Measurements from ENCODE around the gene WDFY3.

- no peak for TF ChIP-seq CTCF (IDR thresholded peaks at IDR 0.05)
- TF ChIP-seq POLR2AphosphoS5 (IDR thresholded peaks at IDR 0.05) = no peak
These were observed 38.4 kb downstream of the WDFY3 start for GRCh38 chr4:84928089-84928488.
